ENCODE measurements around the gene FRMD1.

Gene FRMD1

DNA sequence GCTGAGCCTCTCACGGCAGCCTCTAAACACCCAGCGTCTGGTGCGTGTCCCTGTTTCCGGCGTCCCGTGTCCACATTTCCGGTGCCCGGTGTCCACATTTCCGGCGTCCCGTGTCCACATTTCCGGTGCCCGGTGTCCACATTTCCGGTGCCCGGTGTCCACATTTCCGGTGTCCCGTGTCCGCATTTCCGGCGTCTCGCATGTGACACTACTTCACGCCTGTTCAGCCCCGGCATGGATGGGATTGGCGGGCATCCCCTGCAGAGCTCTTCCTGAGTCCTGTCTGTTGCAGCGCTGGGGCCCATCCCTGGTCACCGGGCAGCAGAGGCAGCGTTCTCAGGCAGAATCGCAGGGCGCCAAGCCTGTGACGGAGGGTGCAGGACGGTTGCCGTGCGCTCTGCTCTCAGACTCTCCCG, 3.2 kb downstream of the FRMD1 start:
- DNase-seq, result no peak

DNA sequence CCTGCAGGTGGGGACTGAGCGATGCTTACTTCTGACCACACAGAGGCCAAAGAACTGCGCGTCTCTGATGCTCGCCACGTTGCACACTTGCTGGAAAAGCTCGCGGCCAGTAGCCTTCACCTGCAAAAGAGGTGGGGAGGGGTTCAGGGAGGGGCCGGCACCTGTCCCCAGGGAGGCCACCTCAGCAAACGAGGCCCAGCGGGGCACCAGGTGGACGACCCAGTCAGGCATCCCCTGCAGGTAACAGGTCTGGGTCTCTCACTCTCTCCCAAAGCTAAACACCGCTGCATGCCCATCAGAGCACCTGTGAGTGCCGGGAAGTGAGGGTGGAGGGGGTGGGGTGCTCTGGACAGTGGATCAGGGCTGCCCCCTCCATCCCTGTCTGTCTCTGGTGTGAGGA, 3.8 kb downstream of the FRMD1 start:
- DNase-seq, result no peak

GRCh38 chr6:168073937-168074730, 4.9 kb downstream of the FRMD1 start:
- no peak for DNase-seq

- DNase-seq, result no peak
Observed at GRCh38 chr6:168072730-168073129, 6.3 kb downstream of the FRMD1 start.

DNA sequence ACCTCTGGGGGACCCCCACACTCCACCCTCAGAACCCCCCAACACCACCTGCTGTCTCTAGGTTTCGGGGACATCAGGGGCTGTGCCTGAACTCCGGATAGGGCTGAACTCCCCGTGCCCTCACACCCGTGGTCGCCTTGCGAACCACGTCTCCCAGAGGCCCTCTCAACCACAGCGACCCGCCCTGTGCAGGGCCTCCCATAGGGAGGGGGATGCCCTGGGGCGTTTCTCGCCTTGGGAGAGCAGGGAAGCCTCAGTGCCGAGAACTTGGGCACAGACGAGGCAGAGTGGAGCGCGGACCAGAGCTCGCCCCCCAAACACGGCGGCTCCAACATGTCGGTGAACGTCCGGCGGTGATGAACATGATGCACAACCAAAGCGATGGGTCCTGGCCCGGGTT, 6.8 kb downstream of the FRMD1 start:
- DNase-seq, result no peak

- DNase-seq, result no peak
Observed at GRCh38 chr6:168071620-168072019, 7.4 kb downstream of the FRMD1 start.

- no peak for DNase-seq
Observed at GRCh38 chr6:168070804-168071203, 8.2 kb downstream of the FRMD1 start.

- no peak for DNase-seq
Observed at GRCh38 chr6:168067081-168067759, 11.8 kb downstream of the FRMD1 start.

- no peak for DNase-seq
Observed at GRCh38 chr6:168064226-168064807, 14.7 kb downstream of the FRMD1 start.

DNA sequence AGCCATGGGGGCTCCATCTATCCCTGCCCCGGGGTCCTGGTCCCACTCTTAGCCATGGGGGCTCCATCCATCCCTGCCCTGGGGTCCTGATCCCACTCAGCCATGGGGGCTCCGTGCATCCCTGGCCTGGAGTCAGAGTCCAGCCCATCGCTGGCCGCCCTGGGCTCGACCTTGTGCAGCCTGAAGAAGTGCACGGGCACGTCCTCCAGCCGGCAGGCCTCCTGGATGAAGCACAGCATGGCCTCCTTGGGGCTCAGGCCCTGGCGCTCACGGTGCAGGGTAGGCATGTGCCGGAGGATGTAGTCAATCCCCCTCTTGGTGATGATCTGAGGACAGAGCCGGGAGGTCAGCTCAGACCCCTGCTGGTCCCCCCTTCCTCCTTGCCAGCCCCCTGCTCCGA, 15.6 kb downstream of the FRMD1 start:
- DNase-seq, result no peak

DNA sequence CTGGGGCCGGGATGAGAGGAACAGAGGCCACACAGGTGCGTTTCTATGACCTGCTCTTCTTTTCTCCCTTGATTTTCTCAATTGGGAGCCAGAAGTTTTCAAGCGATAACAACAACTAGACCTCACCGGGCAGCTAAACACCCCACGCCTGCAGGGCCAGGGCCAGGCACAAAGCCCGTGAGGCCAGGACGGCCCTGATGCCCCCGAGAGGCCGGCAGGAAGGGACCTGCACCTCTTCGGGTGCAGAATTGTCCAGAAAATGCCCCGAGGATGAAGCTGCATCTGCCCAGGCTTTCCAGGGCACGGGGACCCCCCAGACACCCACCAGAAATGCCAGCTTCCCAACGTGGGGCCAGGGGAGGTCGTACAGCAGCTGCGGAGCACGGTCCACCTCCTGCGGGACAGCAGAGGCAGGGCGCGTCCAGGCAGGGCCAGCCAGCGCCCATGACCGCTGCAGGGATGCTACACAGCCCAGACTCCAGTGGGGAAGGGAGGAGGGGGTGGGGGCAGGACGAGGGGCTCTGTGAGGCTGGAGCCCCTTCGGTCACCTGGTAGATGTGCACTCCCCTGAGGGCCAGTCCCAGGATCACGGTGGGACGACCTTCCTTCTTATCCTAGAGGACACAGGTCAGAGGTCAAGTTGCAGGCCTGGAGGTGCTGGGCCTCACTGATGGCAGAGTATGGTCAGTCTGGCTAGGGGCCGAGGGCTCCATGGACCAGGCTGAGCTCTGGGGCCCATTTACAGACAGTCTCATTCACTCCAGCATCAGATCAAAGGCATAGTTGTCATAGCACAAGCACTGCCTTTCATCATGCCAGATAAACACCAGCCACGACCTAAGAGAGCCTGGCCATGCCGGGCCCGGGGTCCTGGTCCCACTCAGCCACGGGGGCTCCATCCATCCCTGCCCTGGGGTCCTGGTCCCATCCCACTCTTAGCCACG, 16.4 kb downstream of the FRMD1 start:
- no peak for DNase-seq

GRCh38 chr6:168061269-168062210, 17.5 kb downstream of the FRMD1 start:
- no peak for DNase-seq

- no peak for DNase-seq
Observed at GRCh38 chr6:168060521-168060931, 18.5 kb downstream of the FRMD1 start.

DNA sequence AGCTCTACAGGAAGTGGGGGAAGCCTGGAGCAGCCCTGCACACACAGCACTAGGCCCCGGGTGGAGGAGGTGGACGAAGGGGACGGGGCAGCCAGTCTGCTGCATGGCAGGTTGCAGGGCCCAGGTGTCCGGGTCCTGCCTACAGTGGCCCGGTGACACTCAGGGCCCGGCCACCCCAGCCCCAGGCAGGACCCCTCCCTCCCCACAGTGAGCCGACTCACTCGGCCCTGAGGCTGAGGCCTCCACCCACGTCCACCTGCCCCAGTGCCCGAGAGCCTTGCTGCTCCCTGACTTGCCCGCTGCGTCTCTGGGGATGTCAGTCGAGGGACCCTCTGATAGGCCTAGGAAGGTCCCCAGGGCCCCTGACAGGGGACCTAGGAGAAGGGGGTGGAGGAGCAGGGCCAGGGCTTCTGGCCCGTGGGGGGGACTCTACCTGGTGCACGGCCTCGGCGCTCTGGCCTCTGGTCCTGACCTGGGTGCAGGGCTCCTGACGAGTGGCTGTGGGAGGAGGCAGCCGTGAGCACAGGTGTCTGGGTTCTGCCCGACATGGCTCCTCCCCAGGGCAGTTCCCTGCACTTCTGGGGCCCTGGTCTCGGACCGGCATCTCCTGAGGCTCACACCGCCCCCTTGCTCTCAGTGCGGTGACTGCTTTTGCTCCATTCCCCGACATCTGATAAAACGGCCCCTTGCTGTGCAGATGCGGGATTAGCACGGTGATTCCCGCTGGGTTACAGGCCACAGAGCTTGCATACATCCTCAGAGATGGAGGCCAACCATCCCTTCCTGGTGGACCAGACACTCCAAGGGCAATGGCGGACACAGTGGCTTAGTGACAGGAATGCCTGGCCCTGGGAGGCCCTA, 20.1 kb downstream of the FRMD1 start:
- DNase-seq, result no peak

DNA sequence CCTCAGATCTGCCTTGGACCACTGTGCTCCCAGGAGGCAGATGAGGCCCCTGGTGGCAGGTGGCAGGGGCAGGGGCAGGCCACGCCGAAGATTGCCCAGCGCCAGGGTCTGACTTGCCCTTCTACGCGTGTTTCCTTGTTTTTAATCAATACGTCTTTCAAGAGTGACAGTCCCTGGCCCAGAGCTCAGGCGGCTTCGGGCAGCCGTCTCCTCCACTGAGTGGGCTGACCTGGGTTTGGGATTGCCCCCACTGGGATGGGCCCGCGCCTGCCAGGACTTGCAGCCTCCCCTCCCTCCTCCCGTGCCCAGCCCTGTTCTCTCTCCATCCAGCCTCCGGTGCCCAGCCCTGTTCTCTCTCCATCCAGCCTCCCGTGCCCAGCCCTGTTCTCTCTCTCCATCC, 21.2 kb downstream of the FRMD1 start:
- no peak for DNase-seq

DNA sequence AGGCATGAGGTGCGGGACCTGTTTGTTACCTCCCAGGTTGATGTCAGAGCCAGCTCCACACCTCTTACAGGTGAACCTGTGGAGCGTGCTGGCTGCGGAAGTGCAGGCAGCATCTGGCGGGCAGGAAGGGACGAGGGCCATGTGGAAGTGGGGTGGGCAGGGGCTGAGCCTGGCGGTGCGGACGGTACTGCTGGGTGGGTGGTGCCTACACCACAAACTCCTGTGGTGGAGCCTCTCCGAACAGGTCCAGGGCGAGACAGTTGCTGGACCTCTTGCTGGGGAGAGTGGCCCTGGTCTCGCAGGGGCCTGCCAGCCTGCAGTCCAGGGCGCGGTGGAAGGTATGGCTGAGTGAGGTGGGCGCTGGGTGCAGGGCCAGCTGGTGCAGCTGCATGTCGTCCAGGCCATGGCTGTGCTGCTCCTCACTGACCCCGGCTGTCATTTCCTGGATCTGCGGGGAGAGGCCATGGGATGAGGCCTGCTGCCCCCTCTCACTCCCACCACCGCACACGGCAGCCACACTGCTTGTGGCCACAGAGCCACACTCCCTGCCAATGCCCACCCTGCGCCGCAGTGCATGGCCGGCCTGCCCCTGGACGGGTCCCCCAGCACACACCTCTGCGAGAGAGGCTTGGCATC, 22.0 kb downstream of the FRMD1 start:
- DNase-seq, result no peak

DNA sequence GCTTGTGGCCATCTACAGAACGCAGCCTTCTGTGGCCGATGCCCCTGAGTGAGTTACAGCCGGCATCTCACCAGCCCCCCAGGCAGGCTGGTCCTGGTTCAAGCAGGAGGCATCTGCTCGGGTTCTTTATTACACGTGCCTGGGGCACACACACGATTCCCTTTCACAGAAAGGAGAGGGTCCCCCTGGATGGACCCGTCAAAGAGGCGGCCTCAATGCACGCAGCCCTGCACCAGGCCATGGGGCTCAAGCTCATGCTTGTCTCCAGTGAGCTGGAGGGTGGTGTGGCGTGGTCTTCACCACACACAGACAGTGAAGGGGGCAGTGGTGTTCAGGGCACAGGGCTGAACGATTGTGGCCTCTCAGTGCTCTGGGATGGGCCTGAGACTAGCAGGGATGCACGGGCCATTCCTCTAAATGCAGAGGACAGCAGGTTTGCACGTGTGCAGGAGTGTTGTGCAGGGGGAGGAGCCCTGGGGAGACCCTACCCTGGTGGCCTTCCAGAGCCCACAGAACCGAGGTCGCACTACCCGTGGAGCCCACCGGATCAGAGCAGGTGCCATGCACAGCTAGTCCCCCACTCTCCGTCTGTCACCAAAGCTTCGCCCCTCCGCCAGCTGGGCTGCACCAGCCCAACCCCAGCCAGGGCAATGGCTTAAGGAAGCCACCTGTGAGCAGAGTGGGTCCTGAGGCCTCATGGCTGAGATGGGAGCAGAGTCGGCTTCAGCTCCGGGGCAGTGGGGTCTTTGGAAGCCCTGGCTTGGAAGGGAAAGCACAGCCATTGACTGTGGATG, 23.1 kb downstream of the FRMD1 start:
- no peak for DNase-seq

- DNase-seq, result no peak
Observed at GRCh38 chr6:168054765-168055560, 24.0 kb downstream of the FRMD1 start.

All from hematopoietic multipotent progenitor cell treated with erythropoietin and hydrocortisone succinate and interleukin-3 and kit ligand, for 4 days (in vitro differentiated cells).